Measurements from ENCODE around the gene PRSS2.
"Not testable (repeated sequence)": the region's sequence is repeated elsewhere in the genome, so short reads cannot be mapped to it uniquely, and the experiment has no call there.

PRSS2 gene

GRCh38 chr7:142749218-142749993 lies 21.4 kb upstream of the PRSS2 start, which contains the start of gene PRSS1:
TSS of gene PRSS1 (plus strand) at chr7:142749472. CDS start at chr7:142749485, 13 bp downstream.
- Histone ChIP-seq H3K36me3 (ENCODE audit: control insufficient read depth in 2 of 2, insufficient read depth in 2 of 2, low read length in 2 of 2) (no peaks in the 10 kb centered on the region), H3K9me3 (ENCODE audit: control insufficient read depth in 2 of 2, low read length in 2 of 2) (no peaks in the 10 kb centered on the region), H3K27me3 (ENCODE audit: control insufficient read depth in 1 of 2, insufficient read depth in 2 of 2, low read length in 2 of 2) (peaks cover 0 to 2% of the 10 kb centered on the region in 2 donors), H3K4me1 (ENCODE audit: control insufficient read depth, insufficient read depth, low read length) (no peaks in the 10 kb centered on the region), H3K4me3 (ENCODE audit: low read length in 2 of 2) (no peak within 1 kb of the TSS), H3K27ac (ENCODE audit: low read length) (no peak within 1 kb of the TSS), H3K9ac (ENCODE audit: low read length in 2 of 2) (no peak within 1 kb of the TSS)

GRCh38 chr7:142750321-142750938 lies 20.3 kb upstream of the PRSS2 start:
- H3K27ac ChIP-seq (ENCODE audit: low read length): no peak overlapping the region
- no peaks in the 10 kb centered on the region for H3K4me1 ChIP-seq (ENCODE audit: control insufficient read depth, insufficient read depth, low read length)
- no peak overlapping the region for H3K4me3 ChIP-seq (ENCODE audit: low read length in 2 of 2)
- peaks cover 0 to 2% of the 10 kb centered on the region in 2 donors for H3K27me3 ChIP-seq (ENCODE audit: control insufficient read depth in 1 of 2, insufficient read depth in 2 of 2, low read length in 2 of 2)
- H3K9ac ChIP-seq (ENCODE audit: low read length in 2 of 2): no peak overlapping the region
- no peaks in the 10 kb centered on the region for H3K36me3 ChIP-seq (ENCODE audit: control insufficient read depth in 2 of 2, insufficient read depth in 2 of 2, low read length in 2 of 2)
- no peaks in the 10 kb centered on the region for H3K9me3 ChIP-seq (ENCODE audit: control insufficient read depth in 2 of 2, low read length in 2 of 2)

- not testable (repeated sequence) for H3K4me3 ChIP-seq (ENCODE audit: low read length in 2 of 2)
Observed at GRCh38 chr7:142751526-142752175, 19.1 kb upstream of the PRSS2 start.

GRCh38 chr7:142752376-142753225 lies 18.2 kb upstream of the PRSS2 start:
- Histone ChIP-seq H3K27ac (ENCODE audit: low read length) (no peak overlapping the region), H3K4me1 (ENCODE audit: control insufficient read depth, insufficient read depth, low read length) (no peaks in the 10 kb centered on the region), H3K9ac (ENCODE audit: low read length in 2 of 2) (no peak overlapping the region), H3K9me3 (ENCODE audit: control insufficient read depth in 2 of 2, low read length in 2 of 2) (no peaks in the 10 kb centered on the region), H3K27me3 (ENCODE audit: control insufficient read depth in 1 of 2, insufficient read depth in 2 of 2, low read length in 2 of 2) (peaks cover 0 to 2% of the 10 kb centered on the region in 2 donors), H3K36me3 (ENCODE audit: control insufficient read depth in 2 of 2, insufficient read depth in 2 of 2, low read length in 2 of 2) (no peaks in the 10 kb centered on the region), H3K4me3 (ENCODE audit: low read length in 2 of 2) (no peak overlapping the region)

More at GRCh38 chr7:142751526-142752175, 19.1 kb upstream of the PRSS2 start:
- not testable (repeated sequence) for H3K27ac ChIP-seq (ENCODE audit: low read length); H3K9me3 ChIP-seq (ENCODE audit: control insufficient read depth in 2 of 2, low read length in 2 of 2); H3K27me3 ChIP-seq (ENCODE audit: control insufficient read depth in 1 of 2, insufficient read depth in 2 of 2, low read length in 2 of 2); H3K9ac ChIP-seq (ENCODE audit: low read length in 2 of 2); H3K36me3 ChIP-seq (ENCODE audit: control insufficient read depth in 2 of 2, insufficient read depth in 2 of 2, low read length in 2 of 2); H3K4me1 ChIP-seq (ENCODE audit: control insufficient read depth, insufficient read depth, low read length)

GRCh38 chr7:142753366-142753765 lies 17.4 kb upstream of the PRSS2 start:
- Histone ChIP-seq H3K9ac (ENCODE audit: low read length in 2 of 2) (no peak overlapping the region), H3K36me3 (ENCODE audit: control insufficient read depth in 2 of 2, insufficient read depth in 2 of 2, low read length in 2 of 2) (no peaks in the 10 kb centered on the region), H3K4me1 (ENCODE audit: control insufficient read depth, insufficient read depth, low read length) (no peaks in the 10 kb centered on the region), H3K9me3 (ENCODE audit: control insufficient read depth in 2 of 2, low read length in 2 of 2) (no peaks in the 10 kb centered on the region), H3K27ac (ENCODE audit: low read length) (no peak overlapping the region), H3K27me3 (ENCODE audit: control insufficient read depth in 1 of 2, insufficient read depth in 2 of 2, low read length in 2 of 2) (peaks cover 0 to 2% of the 10 kb centered on the region in 2 donors), H3K4me3 (ENCODE audit: low read length in 2 of 2) (no peak overlapping the region)

- H3K4me3 ChIP-seq (ENCODE audit: low read length in 2 of 2); H3K4me1 ChIP-seq (ENCODE audit: control insufficient read depth, insufficient read depth, low read length); H3K36me3 ChIP-seq (ENCODE audit: control insufficient read depth in 2 of 2, insufficient read depth in 2 of 2, low read length in 2 of 2); H3K27ac ChIP-seq (ENCODE audit: low read length); H3K9ac ChIP-seq (ENCODE audit: low read length in 2 of 2); H3K9me3 ChIP-seq (ENCODE audit: control insufficient read depth in 2 of 2, low read length in 2 of 2); H3K27me3 ChIP-seq (ENCODE audit: control insufficient read depth in 1 of 2, insufficient read depth in 2 of 2, low read length in 2 of 2): not testable (repeated sequence)
Observed at GRCh38 chr7:142753925-142754491, 16.8 kb upstream of the PRSS2 start.

- Histone ChIP-seq H3K27me3 (ENCODE audit: control insufficient read depth in 1 of 2, insufficient read depth in 2 of 2, low read length in 2 of 2) (peaks cover 0 to 2% of the 10 kb centered on the region in 2 donors), H3K4me1 (ENCODE audit: control insufficient read depth, insufficient read depth, low read length) (no peaks in the 10 kb centered on the region), H3K4me3 (ENCODE audit: low read length in 2 of 2) (no peak overlapping the region), H3K36me3 (ENCODE audit: control insufficient read depth in 2 of 2, insufficient read depth in 2 of 2, low read length in 2 of 2) (no peaks in the 10 kb centered on the region), H3K9ac (ENCODE audit: low read length in 2 of 2) (no peak overlapping the region), H3K27ac (ENCODE audit: low read length) (no peak overlapping the region), H3K9me3 (ENCODE audit: control insufficient read depth in 2 of 2, low read length in 2 of 2) (no peaks in the 10 kb centered on the region)
Observed at GRCh38 chr7:142754681-142755575, 15.8 kb upstream of the PRSS2 start.

GRCh38 chr7:142758312-142758711 lies 12.5 kb upstream of the PRSS2 start:
- H3K4me1 ChIP-seq (ENCODE audit: control insufficient read depth, insufficient read depth, low read length); H3K9me3 ChIP-seq (ENCODE audit: control insufficient read depth in 2 of 2, low read length in 2 of 2); H3K27ac ChIP-seq (ENCODE audit: low read length); H3K4me3 ChIP-seq (ENCODE audit: low read length in 2 of 2); H3K9ac ChIP-seq (ENCODE audit: low read length in 2 of 2); H3K36me3 ChIP-seq (ENCODE audit: control insufficient read depth in 2 of 2, insufficient read depth in 2 of 2, low read length in 2 of 2); H3K27me3 ChIP-seq (ENCODE audit: control insufficient read depth in 1 of 2, insufficient read depth in 2 of 2, low read length in 2 of 2): not testable (repeated sequence)

GRCh38 chr7:142759433-142759832 lies 11.3 kb upstream of the PRSS2 start:
- Histone ChIP-seq H3K4me1 (ENCODE audit: control insufficient read depth, insufficient read depth, low read length) (no peaks in the 10 kb centered on the region), H3K9ac (ENCODE audit: low read length in 2 of 2) (no peak overlapping the region), H3K36me3 (ENCODE audit: control insufficient read depth in 2 of 2, insufficient read depth in 2 of 2, low read length in 2 of 2) (no peaks in the 10 kb centered on the region), H3K4me3 (ENCODE audit: low read length in 2 of 2) (no peak overlapping the region), H3K9me3 (ENCODE audit: control insufficient read depth in 2 of 2, low read length in 2 of 2) (no peaks in the 10 kb centered on the region), H3K27ac (ENCODE audit: low read length) (no peak overlapping the region), H3K27me3 (ENCODE audit: control insufficient read depth in 1 of 2, insufficient read depth in 2 of 2, low read length in 2 of 2) (peaks cover 0 to 4% of the 10 kb centered on the region in 2 donors)
